Colonic mucosa (tissue), 4 donors: Measurements from ENCODE around the gene MRPL58. TPM values are rescaled to one million over a fixed set of nuclear protein-coding genes. Genes with fewer than 3 reads are reported as not detected.

Experiments used
- DNase-seq: peaks from one replicate; pipeline ENCODE4 v3.0.0-alpha.2; 2020
- H3K27ac ChIP-seq: fragments of 200-600 bp; one replicate; pipeline ENCODE4 v1.8.0; 2021
- H3K27me3 ChIP-seq: fragments of 200-600 bp; one replicate; pipeline ENCODE4 v1.8.0; 2021
- H3K36me3 ChIP-seq: fragments of 200-600 bp; one replicate; pipeline ENCODE4 v1.8.0; 2021
- H3K4me1 ChIP-seq: fragments of 200-600 bp; one replicate; pipeline ENCODE4 v1.8.0; 2021; ENCODE audit warnings: mild to moderate bottlenecking
- H3K4me3 ChIP-seq: fragments of 200-600 bp; one replicate; pipeline ENCODE4 v1.8.0; 2021
- H3K9ac ChIP-seq, 2 donors: one replicate each; pipeline ENCODE4 v1.7.0; 2013; ENCODE audit warnings: control low read depth in 2 of 2, low read depth in 2 of 2, low read length in 2 of 2
- H3K9me3 ChIP-seq: fragments of 200-600 bp; one replicate; pipeline ENCODE4 v1.8.0; 2021
- intact Hi-C: fragments of 100-400 bp; cut with DNase I; formaldehyde crosslinking; loops from one replicate; pipeline ENCODE4 v1.14.1; 2022
- total RNA-seq, 2 donors: library from RNA; stranded (reverse); fragmentation: NEBNext Ultra II Directional in 1 of 2; extraction: Animal tissue kit (Norgen Biotek cat#: 25700) in 1 of 2; gene quantifications; one replicate each; pipeline ENCODE4 v1.2.1, GENCODE V29; 2021
- TF ChIP-seq, protein P1 (sequence below): fragments of 200-600 bp; IDR thresholded peaks from one replicate; pipeline ENCODE4 v1.8.0; 2022; ENCODE audit warnings: antibody characterized with exemption, mild to moderate bottlenecking
- donor health status: healthy.
- donor health status: DM: no; HTN: no; CAD: no.
- donor health status: DM: no; HTN: no; CAD: no.

MRPL58 gene
- total RNA-seq, 2 donors from 2014 or later: 27.2 to 50.1 TPM

DNA sequence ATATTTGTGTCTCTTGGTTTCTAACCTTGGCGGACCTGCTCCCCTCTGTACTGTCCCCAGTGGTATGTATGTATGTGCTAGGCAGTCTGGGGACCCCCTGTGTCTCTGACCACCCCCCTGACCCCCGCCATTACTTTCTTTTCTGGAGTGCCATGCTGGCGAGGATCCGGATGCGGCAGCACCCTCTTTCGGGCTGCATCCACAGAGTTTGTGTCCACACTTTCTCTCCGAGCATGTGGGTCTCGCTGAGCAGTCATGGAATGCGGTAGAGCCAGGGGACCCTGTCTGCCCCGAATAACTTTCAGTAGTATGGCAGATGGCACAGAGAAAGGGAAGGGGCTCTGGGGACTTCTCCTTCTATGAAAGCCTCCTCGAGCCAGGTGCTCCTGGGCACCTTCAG is 51.6 kb downstream of the MRPL58 start:
- Histone ChIP-seq H3K36me3 (peaks cover 3% of the 10 kb centered on the region), H3K4me3 (no peak overlapping the region), H3K9ac (no peak overlapping the region), H3K27ac (no peak overlapping the region), H3K27me3 (no peaks in the 10 kb centered on the region), H3K4me1 (no peaks in the 10 kb centered on the region), H3K9me3 (no peaks in the 10 kb centered on the region)
- DNase-seq: no peak
- TF ChIP-seq, protein P1, sequence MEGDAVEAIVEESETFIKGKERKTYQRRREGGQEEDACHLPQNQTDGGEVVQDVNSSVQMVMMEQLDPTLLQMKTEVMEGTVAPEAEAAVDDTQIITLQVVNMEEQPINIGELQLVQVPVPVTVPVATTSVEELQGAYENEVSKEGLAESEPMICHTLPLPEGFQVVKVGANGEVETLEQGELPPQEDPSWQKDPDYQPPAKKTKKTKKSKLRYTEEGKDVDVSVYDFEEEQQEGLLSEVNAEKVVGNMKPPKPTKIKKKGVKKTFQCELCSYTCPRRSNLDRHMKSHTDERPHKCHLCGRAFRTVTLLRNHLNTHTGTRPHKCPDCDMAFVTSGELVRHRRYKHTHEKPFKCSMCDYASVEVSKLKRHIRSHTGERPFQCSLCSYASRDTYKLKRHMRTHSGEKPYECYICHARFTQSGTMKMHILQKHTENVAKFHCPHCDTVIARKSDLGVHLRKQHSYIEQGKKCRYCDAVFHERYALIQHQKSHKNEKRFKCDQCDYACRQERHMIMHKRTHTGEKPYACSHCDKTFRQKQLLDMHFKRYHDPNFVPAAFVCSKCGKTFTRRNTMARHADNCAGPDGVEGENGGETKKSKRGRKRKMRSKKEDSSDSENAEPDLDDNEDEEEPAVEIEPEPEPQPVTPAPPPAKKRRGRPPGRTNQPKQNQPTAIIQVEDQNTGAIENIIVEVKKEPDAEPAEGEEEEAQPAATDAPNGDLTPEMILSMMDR: no peak
- intact Hi-C loops: no loop called here

DNA sequence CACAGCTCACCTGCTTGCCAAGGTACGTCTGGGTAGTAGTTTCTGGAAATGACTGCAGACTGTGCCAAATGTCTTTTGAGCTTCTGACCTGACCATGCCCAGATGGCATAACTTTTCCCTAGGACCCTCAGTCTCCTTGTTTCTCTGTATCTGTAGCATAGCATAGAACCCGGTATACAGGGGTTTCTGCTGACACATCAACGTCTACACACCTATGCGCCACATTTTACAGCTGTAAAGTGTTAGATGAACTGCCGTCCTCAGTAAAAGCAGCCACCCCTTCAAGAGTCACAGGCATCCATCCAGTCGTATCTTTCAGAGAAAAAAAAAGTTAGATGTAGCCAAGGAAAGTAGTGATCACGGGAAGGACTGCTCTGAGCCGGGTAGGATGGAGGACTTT is 52.0 kb downstream of the MRPL58 start:
- Histone ChIP-seq H3K9ac (no peak overlapping the region), H3K9me3 (no peaks in the 10 kb centered on the region), H3K27me3 (no peaks in the 10 kb centered on the region), H3K36me3 (peaks cover 3% of the 10 kb centered on the region), H3K4me3 (no peak overlapping the region), H3K4me1 (no peaks in the 10 kb centered on the region), H3K27ac (no peak overlapping the region)
- DNase-seq: no peak
- intact Hi-C loops: no loop called here
- TF ChIP-seq, protein P1: no peak

DNA sequence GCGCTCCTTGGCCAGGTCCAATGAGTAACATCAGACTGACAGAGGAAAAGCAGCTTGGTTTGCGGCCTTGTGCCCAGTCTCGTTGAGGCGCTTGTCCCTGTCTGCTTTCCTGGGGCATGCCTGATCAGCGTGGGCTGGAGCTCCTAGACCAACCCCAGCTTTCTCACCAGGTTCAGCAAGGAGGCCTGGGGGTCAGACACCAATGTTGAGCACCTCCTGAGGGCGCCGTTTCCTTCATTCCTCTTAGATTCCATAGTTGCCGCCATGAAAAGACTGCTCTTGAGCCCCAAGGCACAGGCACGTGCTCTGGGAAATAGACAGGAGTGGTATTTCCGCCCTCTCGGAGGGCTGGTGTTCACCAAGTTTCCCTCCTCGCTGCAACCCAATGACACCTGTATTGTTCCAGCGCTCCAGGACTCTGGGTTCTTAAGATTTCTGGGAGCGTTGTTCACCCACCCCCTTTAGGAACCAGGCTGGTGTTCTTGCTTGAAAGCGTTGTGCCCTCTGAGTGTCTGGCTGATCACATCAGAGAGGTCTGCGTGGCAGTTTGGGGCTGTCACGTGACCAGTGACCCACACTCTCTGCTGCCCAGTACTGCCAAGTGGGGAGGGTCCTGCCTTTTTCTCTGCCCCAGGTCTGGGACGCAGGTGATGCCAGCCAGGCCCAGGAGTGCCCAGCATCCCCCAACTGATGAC is 52.5 kb downstream of the MRPL58 start:
- Histone ChIP-seq H3K27me3 (no peaks in the 10 kb centered on the region), H3K9me3 (no peaks in the 10 kb centered on the region), H3K4me3 (no peak overlapping the region), H3K27ac (no peak overlapping the region), H3K36me3 (peaks cover 3% of the 10 kb centered on the region), H3K4me1 (no peaks in the 10 kb centered on the region), H3K9ac (no peak overlapping the region)
- TF ChIP-seq, protein P1: no peak
- intact Hi-C loops: no loop called here
- DNase-seq: no peak

DNA sequence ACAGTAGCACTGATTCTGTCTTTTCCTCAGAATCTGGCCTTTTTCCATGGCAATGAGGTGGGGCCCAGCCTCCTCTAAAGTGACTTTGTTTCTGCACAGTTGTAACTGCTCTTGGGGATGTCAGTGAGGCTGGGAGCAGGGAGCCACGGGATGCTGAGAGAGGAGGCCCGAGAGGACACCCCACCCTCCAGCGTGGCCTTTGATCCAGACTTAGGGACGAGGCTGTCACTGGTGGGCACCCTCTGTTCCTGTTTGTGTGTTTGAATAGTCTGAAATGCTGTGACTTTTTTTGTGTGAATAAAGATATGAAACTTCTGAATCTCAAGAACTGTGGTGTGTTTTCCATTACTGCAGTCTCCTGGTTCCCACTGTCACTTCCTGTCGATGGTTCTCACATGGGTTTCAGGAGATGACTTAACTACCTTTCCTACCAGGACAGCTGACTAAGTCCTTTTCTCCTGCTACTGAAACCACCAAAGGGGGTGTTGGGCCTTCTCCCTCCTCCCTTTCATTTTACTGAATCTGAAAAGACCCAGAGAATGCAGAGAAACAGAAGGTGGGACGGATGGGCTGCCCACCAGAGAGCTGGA is 53.2 kb downstream of the MRPL58 start:
- TF ChIP-seq, protein P1: no peak
- H3K9ac ChIP-seq: no peak overlapping the region
- H3K27me3 ChIP-seq: no peaks in the 10 kb centered on the region
- H3K4me1 ChIP-seq: no peaks in the 10 kb centered on the region
- intact Hi-C loops: no loop called here
- H3K9me3 ChIP-seq: no peaks in the 10 kb centered on the region
- no peak overlapping the region for H3K27ac ChIP-seq
- DNase-seq: no peak
- peaks cover 3% of the 10 kb centered on the region for H3K36me3 ChIP-seq
- no peak overlapping the region for H3K4me3 ChIP-seq

DNA sequence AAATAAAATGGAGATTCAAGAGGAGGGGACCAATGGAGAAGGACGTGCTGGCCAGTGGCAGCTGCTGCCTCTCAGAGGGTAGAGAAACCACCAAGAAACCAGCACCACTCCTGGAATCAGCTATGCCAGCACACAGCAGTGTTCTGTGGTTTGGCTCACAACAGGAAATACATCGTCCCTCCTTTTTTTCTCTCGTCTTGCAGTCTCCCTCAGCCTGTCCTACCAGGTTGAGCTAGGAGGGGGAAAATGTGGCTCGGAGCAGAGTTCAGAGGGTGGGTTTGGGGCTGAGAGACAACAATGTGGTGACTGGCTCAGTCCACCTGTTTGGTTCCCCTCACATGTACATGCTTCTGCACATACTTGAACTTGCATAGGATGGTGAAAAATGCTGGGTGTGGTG is 55.4 kb downstream of the MRPL58 start:
- DNase-seq: no peak
- Histone ChIP-seq H3K4me3 (no peak overlapping the region), H3K27ac (no peak overlapping the region), H3K36me3 (no peaks in the 10 kb centered on the region), H3K4me1 (no peaks in the 10 kb centered on the region), H3K27me3 (no peaks in the 10 kb centered on the region), H3K9ac (no peak overlapping the region), H3K9me3 (no peaks in the 10 kb centered on the region)
- intact Hi-C loops: no loop called here
- TF ChIP-seq, protein P1: no peak
